Measurements from ENCODE around the gene INHBA.

Gene INHBA

GRCh38 chr7:41702635-41703371 lies at the start of gene INHBA:
TSS of gene INHBA (minus strand) at chr7:41703090. CDS start at chr7:41700374, 2,716 bp downstream.
- no peak for DNase-seq (ENCODE audit: low read depth in 3 of 3)

GRCh38 chr7:41752615-41753014 lies 49.7 kb upstream of the INHBA start:
- DNase-seq (ENCODE audit: low read depth in 3 of 3): no peak

- DNase-seq (ENCODE audit: low read depth in 3 of 3): no peak
Measured at GRCh38 chr7:41750661-41751540, 48.0 kb upstream of the INHBA start.

- no peak for DNase-seq (ENCODE audit: low read depth in 3 of 3)
Measured at GRCh38 chr7:41747961-41748360, 45.1 kb upstream of the INHBA start.

- no peak for DNase-seq (ENCODE audit: low read depth in 3 of 3)
Measured at GRCh38 chr7:41745451-41745850, 42.6 kb upstream of the INHBA start.

- no peak for DNase-seq (ENCODE audit: low read depth in 3 of 3)
Measured at GRCh38 chr7:41744161-41744560, 41.3 kb upstream of the INHBA start.

- DNase-seq (ENCODE audit: low read depth in 3 of 3): no peak
Measured at GRCh38 chr7:41742401-41743020, 39.6 kb upstream of the INHBA start.

GRCh38 chr7:41738806-41739205 lies 35.9 kb upstream of the INHBA start:
- no peak for DNase-seq (ENCODE audit: low read depth in 3 of 3)

- no peak for DNase-seq (ENCODE audit: low read depth in 3 of 3)
Measured at GRCh38 chr7:41738336-41738735, 35.4 kb upstream of the INHBA start.

GRCh38 chr7:41735206-41735605 lies 32.3 kb upstream of the INHBA start:
- no peak for DNase-seq (ENCODE audit: low read depth in 3 of 3)

GRCh38 chr7:41732843-41733306 lies 30.0 kb upstream of the INHBA start:
- DNase-seq (ENCODE audit: low read depth in 3 of 3): no peak

- no peak for DNase-seq (ENCODE audit: low read depth in 3 of 3)
Measured at GRCh38 chr7:41732436-41732785, 29.5 kb upstream of the INHBA start.

- no peak for DNase-seq (ENCODE audit: low read depth in 3 of 3)
Measured at GRCh38 chr7:41731493-41732435, 28.9 kb upstream of the INHBA start.

GRCh38 chr7:41730668-41731067 lies 27.8 kb upstream of the INHBA start:
- DNase-seq (ENCODE audit: low read depth in 3 of 3): no peak

GRCh38 chr7:41730161-41730560 lies 27.3 kb upstream of the INHBA start:
- no peak for DNase-seq (ENCODE audit: low read depth in 3 of 3)

GRCh38 chr7:41729059-41729458 lies 26.2 kb upstream of the INHBA start:
- DNase-seq (ENCODE audit: low read depth in 3 of 3): no peak

GRCh38 chr7:41725013-41725412 lies 22.1 kb upstream of the INHBA start:
- DNase-seq (ENCODE audit: low read depth in 3 of 3): no peak

GRCh38 chr7:41720886-41721285 lies 18.0 kb upstream of the INHBA start:
- no peak for DNase-seq (ENCODE audit: low read depth in 3 of 3)

GRCh38 chr7:41720046-41720445 lies 17.2 kb upstream of the INHBA start:
- DNase-seq (ENCODE audit: low read depth in 3 of 3): no peak

- DNase-seq (ENCODE audit: low read depth in 3 of 3): no peak
Measured at GRCh38 chr7:41716691-41717090, 13.8 kb upstream of the INHBA start.

- no peak for DNase-seq (ENCODE audit: low read depth in 3 of 3)
Measured at GRCh38 chr7:41715000-41715399, 12.1 kb upstream of the INHBA start.
